Activated T-helper 1 cell treated with anti-CD3 and anti-CD28 coated beads, Interleukin-12 subunit alpha, Interleukin-12 subunit beta, Interleukin-2, Interleukin-4 antibody, amounts not matched to agents 30 ng/mL and 10 ng/mL and 1 ng/mL, durations not matched to agents 14 hours and 24 hours and 36 hours (primary cell): ENCODE measurements around the gene DHRS13. TPM values are rescaled to one million over a fixed set of nuclear protein-coding genes. Genes with fewer than 3 reads are reported as not detected.
"Not testable (repeated sequence)": the region's sequence is repeated elsewhere in the genome, so short reads cannot be mapped to it uniquely, and the experiment has no call there.

ENCODE experiments used
- DNase-seq: peaks from one replicate; pipeline ENCODE4 v3.0.0; 2021; ENCODE audit warnings: low spot score
- H3K27ac Mint-ChIP-seq: one replicate; pipeline ENCODE4 v1.8.0; 2021; ENCODE audit warnings: mild to moderate bottlenecking, mixed read lengths
- H3K27me3 Mint-ChIP-seq: one replicate; pipeline ENCODE4 v1.8.0; 2022; ENCODE audit warnings: mild to moderate bottlenecking, moderate library complexity, mixed read lengths; ENCODE audit not compliant: insufficient read depth
- H3K36me3 Mint-ChIP-seq: one replicate; pipeline ENCODE4 v1.8.0; 2021; ENCODE audit warnings: low read depth, mixed read lengths
- H3K4me1 Mint-ChIP-seq: one replicate; pipeline ENCODE4 v1.8.0; 2021; ENCODE audit warnings: low read depth, mixed read lengths
- H3K4me3 Mint-ChIP-seq: one replicate; pipeline ENCODE4 v1.8.0; 2021; ENCODE audit warnings: mild to moderate bottlenecking, moderate library complexity, mixed read lengths
- H3K9me3 Mint-ChIP-seq: one replicate; pipeline ENCODE4 v1.8.0; 2021; ENCODE audit warnings: mixed read lengths
- intact Hi-C: fragments of 100-400 bp; cut with micrococcal nuclease; formaldehyde crosslinking; loops from one replicate; pipeline ENCODE4 v1.15.1; 2024
- total RNA-seq: library from RNA; stranded (reverse); gene quantifications from 2 replicates; pipeline ENCODE4 v1.2.3, GENCODE V29; 2022

DHRS13 gene
- total RNA-seq, 1 donor from 2014 or later = 34.9 TPM

DNA sequence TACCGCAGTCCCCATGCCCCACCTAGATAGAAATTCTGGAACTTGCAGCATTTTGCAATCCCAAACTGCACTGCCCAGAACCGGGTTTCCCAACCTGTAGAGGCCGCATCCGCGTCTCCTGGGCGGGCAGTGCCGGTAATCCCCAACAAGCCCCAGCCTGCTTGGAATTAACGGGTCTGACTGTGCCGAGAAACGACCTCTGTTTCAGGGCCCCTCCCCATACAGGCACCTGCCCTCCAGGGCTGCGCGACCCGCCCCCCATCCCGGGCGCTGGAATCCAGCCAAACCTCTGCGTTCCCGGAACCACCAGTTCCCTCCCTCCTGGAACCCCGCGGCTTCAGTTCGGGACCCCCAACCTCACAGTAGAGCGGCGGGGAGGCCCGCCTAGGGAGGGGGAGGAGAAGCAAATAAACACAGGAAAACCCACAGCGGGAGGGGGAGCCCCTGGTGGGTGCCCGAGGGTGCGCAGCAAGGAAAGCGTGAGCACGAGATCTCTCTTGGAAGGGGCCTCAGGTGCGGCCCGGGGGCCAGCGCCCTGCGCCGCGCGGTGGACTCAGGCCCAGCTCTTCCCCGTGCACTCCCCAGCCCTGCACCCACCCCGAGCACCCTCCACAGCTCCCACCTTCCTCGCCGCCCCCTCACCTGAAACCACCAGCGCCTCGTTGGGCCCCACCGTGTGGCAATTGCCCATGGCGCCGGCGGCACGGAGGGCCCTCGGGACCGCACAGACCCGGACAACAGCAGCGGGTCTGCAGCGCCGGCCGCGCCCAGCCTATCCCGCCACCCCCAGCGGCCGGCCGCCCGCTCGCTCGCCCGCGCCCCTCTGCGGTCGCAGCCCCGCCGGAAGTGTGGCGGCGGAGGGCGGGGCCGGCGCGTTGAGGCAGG lies 5.8 kb downstream of the DHRS13 start, which contains the start of gene FLOT2:
Gene FLOT2, minus strand, starts transcription at position 850 of the 885 bp plus-strand sequence. Its CDS starts 159 bp downstream, at position 691.
- intact Hi-C loops = loop anchor here (1.0 kb wide), 2 partner anchors 55 to 134 kb away; partner anchors contain the start of gene FAM222B
- H3K27me3 Mint-ChIP-seq = no peaks in the 10 kb centered on the region
- H3K9me3 Mint-ChIP-seq = no peaks in the 10 kb centered on the region
- H3K4me3 Mint-ChIP-seq = peak within 1 kb of the TSS; percentile 95
- peaks cover 36% of the 10 kb centered on the region for H3K36me3 Mint-ChIP-seq
- peak; percentile 50 for DNase-seq
- H3K4me1 Mint-ChIP-seq = peaks cover 68% of the 10 kb centered on the region
- H3K27ac Mint-ChIP-seq = peak within 1 kb of the TSS; percentile 96

DNA sequence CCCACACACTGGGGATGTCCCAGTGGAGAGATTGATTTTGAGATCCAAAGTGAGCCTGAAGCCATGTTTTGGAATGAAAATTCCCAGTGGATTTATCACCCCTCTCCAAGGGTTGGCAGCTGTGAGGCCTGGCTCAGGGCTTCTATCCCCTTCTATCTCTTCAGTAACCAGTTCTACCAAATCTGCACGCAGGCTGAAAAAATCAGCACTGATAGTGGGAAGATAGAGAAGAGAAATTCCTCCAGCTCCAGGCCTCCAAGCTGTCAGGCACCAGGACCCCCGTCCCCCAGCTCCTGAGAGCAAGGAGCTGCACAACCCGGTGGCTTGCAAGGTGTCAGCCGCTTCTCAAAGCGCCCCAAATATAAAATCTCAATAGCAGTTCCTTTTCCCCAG lies 6.4 kb downstream of the DHRS13 start:
- Mint-ChIP-seq H3K36me3 (peaks cover 33% of the 10 kb centered on the region), H3K27me3 (no peaks in the 10 kb centered on the region), H3K27ac (peak overlapping the region; percentile 73), H3K9me3 (no peaks in the 10 kb centered on the region), H3K4me1 (peaks cover 66% of the 10 kb centered on the region), H3K4me3 (peak overlapping the region; percentile 95)
- intact Hi-C loops = no loop called here
- no peak for DNase-seq

DNA sequence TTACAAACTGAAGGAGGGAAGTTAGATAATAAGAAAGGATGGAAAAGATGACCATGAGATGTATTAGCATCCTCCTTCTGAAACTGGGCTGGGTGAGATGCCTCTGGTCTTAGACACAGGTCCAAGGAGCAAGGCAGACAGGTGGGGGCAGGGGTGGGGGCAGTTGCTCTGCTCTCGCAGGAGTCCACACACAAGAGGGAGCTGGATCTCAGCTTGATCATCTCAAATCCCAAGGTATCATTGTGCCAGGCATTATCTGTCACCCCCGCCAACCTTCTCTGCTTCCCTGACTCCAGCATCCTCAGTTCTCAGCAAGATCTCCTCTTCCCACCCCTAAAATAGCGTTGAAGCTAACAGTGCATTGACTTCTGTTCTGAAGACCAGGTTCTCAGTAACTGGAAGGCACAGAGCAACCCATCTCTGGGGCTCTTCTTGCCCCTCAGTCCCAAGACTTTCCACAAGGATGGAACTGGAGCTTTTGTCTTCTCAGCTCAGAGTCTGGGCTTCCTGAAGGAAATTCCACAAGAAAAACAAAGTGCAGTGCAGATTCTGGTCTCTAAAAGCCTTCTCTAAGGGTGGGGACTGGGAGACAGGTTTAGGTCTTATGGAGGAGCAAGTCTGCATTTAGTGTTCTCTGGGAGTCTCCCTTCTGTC lies 7.0 kb downstream of the DHRS13 start:
- Mint-ChIP-seq H3K4me3 (peak overlapping the region; percentile 95), H3K9me3 (no peaks in the 10 kb centered on the region), H3K27me3 (no peaks in the 10 kb centered on the region), H3K36me3 (peaks cover 38% of the 10 kb centered on the region), H3K27ac (peak overlapping the region; percentile 73), H3K4me1 (peaks cover 69% of the 10 kb centered on the region)
- intact Hi-C loops = no loop called here
- DNase-seq = no peak

DNA sequence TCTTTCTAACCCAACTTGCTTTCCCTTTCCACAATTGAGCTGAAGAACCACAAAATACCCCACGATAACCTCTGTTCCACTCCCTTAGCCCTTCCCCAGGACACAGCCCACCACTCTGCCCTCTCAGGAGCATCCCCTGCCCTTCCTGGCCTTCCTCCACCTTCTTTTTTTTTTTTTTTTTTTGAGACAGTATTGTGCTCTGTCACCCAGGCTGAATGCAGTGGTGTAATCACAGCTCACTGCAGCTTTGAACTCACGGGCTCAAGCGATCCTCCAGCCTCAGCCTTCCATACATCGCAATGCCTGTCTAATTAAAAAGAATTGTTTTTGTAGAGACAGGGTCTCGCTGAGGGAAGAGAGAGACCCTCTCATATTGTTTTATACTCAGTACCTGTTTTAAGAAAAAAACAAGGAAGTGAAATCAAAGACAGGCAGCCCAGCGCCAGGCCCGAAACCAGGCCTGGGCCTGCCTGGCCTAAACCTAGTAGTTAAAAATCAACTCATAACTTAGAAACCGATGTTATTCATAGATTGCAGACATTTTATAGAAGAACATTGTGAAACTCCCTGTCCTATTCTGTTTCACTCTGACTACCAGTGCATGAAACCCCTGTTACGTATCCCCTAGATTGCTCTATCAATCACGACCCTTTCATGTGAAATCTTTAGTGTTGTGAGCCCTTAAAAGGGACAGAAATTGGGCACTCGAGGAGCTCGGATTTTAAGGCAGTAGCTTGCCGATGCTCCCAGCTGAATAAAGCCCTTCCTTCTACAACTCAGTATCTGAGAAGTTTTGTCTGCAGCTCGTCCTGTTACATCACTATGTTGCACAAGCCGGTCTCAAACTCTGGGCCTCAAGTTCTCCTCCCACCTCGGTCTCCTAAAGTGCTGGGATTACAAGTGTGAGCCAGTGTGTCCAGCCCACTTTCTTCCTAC lies 9.4 kb downstream of the DHRS13 start:
- Mint-ChIP-seq H3K36me3 (peaks cover 26% of the 10 kb centered on the region), H3K4me3 (peak overlapping the region; percentile 84), H3K4me1 (peaks cover 62% of the 10 kb centered on the region), H3K27ac (peak overlapping the region; percentile 99)
- H3K27me3 Mint-ChIP-seq, DNase-seq, intact Hi-C loops, H3K9me3 Mint-ChIP-seq: not testable (repeated sequence)

DNA sequence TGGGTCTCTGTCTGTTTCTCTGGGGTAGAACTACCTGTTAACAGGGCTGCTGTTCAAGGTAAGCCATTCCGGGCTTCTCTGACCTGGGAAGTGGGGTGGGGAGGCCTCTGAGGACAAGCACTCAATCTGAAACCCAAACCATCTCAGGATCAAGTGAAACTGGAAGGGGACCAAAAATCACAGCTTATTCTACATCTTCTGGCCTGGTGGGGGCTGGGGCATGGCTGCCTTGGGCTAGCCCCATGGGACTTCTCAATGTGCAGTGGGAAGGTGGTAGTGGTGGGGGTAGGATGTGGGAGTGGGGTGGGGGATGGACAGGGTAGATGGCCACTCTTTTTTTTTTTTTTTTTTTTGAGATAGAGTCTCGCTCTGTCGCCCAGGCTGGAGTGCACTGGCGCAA lies 10.9 kb downstream of the DHRS13 start:
- DNase-seq = no peak
- peaks cover 22% of the 10 kb centered on the region for H3K36me3 Mint-ChIP-seq
- intact Hi-C loops = no loop called here
- peak overlapping the region; percentile 85 for H3K27ac Mint-ChIP-seq
- H3K4me3 Mint-ChIP-seq = peak overlapping the region; percentile 12
- no peaks in the 10 kb centered on the region for H3K9me3 Mint-ChIP-seq
- peaks cover 55% of the 10 kb centered on the region for H3K4me1 Mint-ChIP-seq
- H3K27me3 Mint-ChIP-seq = no peaks in the 10 kb centered on the region

DNA sequence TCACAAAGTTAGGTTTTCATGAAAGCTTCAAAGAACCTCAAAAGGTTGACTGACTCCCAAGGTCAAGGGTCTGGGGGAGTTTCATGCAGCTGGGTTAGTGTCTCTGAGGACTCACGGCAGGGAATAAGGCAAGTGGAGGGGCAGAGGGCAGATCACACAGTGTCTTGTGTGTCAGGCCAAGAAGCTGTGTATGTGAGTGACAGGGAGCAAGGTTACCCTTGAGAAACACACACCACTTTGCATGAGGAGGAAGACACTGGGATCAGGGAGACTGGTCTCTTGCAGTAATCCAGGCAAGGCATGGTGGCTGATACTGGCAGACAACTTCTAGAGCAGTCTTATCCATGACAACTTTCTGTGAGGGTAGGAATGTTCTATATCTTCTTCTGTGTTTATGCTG lies 11.7 kb downstream of the DHRS13 start:
- DNase-seq = no peak
- Mint-ChIP-seq H3K4me1 (peaks cover 47% of the 10 kb centered on the region), H3K27ac (peak overlapping the region; percentile 85), H3K36me3 (peaks cover 27% of the 10 kb centered on the region), H3K27me3 (no peaks in the 10 kb centered on the region), H3K4me3 (peak overlapping the region; percentile 12), H3K9me3 (no peaks in the 10 kb centered on the region)
- intact Hi-C loops = no loop called here

DNA sequence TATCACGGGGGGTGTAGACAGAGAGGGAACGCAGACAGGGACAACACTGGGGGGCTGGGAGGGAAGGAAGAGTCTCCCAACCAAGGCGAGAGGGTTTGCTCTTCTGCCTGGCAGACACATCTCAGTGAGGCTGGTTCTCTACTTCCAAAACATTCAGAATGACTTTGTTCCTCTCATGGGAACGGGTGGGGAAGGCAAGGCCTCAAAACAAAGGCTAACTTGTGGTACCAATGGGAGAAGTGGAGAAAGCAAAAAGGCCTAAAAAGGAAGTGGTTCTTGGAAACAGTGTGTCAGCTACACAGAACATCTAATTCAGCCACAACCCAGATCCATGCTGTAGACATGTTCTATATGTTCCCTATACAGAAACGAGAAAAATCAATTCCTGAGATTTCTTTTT lies 12.9 kb downstream of the DHRS13 start:
- peaks cover 28% of the 10 kb centered on the region for H3K36me3 Mint-ChIP-seq
- no peak for DNase-seq
- peak overlapping the region; percentile 11 for H3K4me3 Mint-ChIP-seq
- no peaks in the 10 kb centered on the region for H3K27me3 Mint-ChIP-seq
- H3K27ac Mint-ChIP-seq = peak overlapping the region; percentile 53
- H3K4me1 Mint-ChIP-seq = peaks cover 40% of the 10 kb centered on the region
- H3K9me3 Mint-ChIP-seq = no peaks in the 10 kb centered on the region
- intact Hi-C loops = no loop called here

DNA sequence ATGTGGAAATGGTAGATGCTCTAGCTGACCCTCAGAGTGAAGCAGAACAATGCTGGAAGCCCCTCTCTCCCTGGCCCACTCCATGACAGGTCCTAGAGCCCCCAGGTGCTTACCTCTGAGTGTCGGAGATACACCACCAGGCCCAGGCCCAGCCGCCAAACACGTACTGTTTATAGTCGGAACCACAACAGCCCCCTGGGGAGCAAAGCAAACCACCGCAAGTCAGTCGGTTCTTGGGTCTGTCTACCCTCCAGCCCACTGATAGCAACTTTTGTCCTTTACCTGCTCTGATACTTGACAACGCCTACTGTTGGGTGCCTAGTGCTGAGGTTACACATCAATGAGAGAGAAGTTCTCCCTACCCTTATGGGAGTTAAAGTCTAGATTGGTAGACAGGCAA lies 14.0 kb downstream of the DHRS13 start:
- intact Hi-C loops = no loop called here
- peaks cover 33% of the 10 kb centered on the region for H3K36me3 Mint-ChIP-seq
- H3K27me3 Mint-ChIP-seq = no peaks in the 10 kb centered on the region
- H3K4me1 Mint-ChIP-seq = peaks cover 40% of the 10 kb centered on the region
- H3K9me3 Mint-ChIP-seq = no peaks in the 10 kb centered on the region
- H3K4me3 Mint-ChIP-seq = no peak overlapping the region
- H3K27ac Mint-ChIP-seq = no peak overlapping the region
- DNase-seq = no peak

DNA sequence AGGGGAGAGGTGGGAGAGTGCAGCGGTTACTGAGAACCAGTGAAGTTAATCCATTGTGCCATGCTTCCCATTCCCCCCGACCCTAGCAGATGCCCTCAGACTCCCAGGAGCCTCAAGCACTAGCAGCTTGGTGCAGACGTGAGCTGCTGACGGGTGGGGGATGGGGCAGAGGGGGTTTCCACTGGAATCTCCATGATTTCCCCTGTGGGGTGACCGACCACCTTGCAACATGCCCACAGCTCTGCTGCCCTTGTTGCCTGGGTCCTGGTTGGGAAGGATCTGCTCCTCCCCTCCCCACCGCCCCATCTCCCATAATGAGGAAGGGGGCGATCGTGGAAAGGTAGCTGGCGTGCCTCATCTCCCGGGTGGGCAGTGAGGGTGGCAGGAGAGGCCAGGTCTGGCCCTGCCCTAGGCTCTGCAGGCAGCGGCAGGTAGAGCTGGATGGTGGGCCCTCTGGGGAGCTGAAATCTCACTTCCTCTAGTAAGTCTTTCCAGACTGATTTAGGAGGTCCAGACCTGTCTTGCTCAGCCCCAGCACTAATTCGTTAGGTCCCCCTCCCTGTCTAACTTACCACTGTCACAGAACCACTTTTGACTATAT lies 14.9 kb downstream of the DHRS13 start:
- peaks cover 31% of the 10 kb centered on the region for H3K4me1 Mint-ChIP-seq
- no peak overlapping the region for H3K27ac Mint-ChIP-seq

DNA sequence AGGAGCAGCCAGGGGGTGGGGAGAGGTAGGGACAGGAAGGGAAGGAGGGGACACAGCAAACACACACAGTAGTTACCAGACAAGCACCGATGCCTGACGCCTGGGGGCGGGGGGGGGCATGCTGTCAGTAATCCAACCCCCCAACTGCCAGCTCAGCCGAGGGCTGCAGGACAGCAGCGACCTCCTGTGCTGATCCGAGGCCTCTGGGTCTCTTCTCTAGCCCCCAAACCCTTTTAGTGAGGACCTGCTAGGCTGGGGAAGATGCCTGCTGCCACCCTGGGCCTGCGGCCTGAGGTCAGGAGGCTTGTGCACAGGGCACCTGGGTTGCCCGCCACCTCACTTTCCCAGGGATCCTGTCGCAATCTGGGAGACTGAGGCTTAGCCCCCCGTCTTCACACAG lies 16.9 kb downstream of the DHRS13 start:
- Mint-ChIP-seq H3K27me3 (no peaks in the 10 kb centered on the region), H3K27ac (no peak overlapping the region), H3K4me3 (no peak overlapping the region), H3K9me3 (no peaks in the 10 kb centered on the region), H3K4me1 (peaks cover 16% of the 10 kb centered on the region), H3K36me3 (peaks cover 33% of the 10 kb centered on the region)
- intact Hi-C loops = no loop called here
- DNase-seq = no peak

More for the DNA sequence above, 14.9 kb downstream of the DHRS13 start:
- Mint-ChIP-seq H3K4me3 (no peak overlapping the region), H3K9me3 (no peaks in the 10 kb centered on the region), H3K36me3 (peaks cover 30% of the 10 kb centered on the region), H3K27me3 (no peaks in the 10 kb centered on the region)
- no peak for DNase-seq
- intact Hi-C loops = no loop called here

DNA sequence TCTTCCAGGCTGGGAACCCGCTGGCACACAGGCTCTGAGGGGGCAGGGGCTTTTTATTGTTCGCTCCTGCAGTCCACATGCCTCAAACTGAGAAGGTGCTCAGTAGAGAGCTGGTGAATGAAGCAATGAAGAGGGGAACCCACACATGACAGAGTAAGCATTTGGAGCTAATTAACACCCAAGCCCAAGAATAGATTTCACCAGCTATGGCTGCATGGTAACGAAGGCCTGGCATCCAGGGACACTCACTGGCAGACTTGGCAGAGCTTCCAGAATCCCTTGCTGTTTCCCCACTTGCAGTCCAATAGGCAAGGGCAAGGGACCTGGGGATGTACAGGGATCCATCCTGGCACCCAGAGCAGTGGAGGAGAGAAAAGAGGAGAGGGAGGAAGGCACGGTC lies 17.5 kb downstream of the DHRS13 start:
- no peak for DNase-seq
- H3K9me3 Mint-ChIP-seq = no peaks in the 10 kb centered on the region
- H3K36me3 Mint-ChIP-seq = peaks cover 31% of the 10 kb centered on the region
- no peak overlapping the region for H3K27ac Mint-ChIP-seq
- no peaks in the 10 kb centered on the region for H3K27me3 Mint-ChIP-seq
- peaks cover 10% of the 10 kb centered on the region for H3K4me1 Mint-ChIP-seq
- intact Hi-C loops = no loop called here
- no peak overlapping the region for H3K4me3 Mint-ChIP-seq
